Activated naive CD4-positive, alpha-beta T cell treated with anti-CD3 and anti-CD28 coated beads, Interleukin-2, amount 50 U/mL, for 24 hours (primary cell): ENCODE results near the gene ARL8A.
"Not testable (repeated sequence)": the region's sequence is repeated elsewhere in the genome, so short reads cannot be mapped to it uniquely, and the experiment has no call there.

Experiments used
- H3K27ac Mint-ChIP-seq: one replicate; pipeline ENCODE4 v1.8.0; 2021; ENCODE audit warnings: mild to moderate bottlenecking, mixed read lengths
- H3K27me3 Mint-ChIP-seq: one replicate; pipeline ENCODE4 v1.8.0; 2021; ENCODE audit warnings: mixed read lengths
- H3K36me3 Mint-ChIP-seq: one replicate; pipeline ENCODE4 v1.8.0; 2021; ENCODE audit warnings: mixed read lengths
- H3K4me1 Mint-ChIP-seq: one replicate; pipeline ENCODE4 v1.8.0; 2021; ENCODE audit warnings: mixed read lengths
- H3K4me3 Mint-ChIP-seq: one replicate; pipeline ENCODE4 v1.8.0; 2021; ENCODE audit warnings: mild to moderate bottlenecking, mixed read lengths
- H3K9me3 Mint-ChIP-seq: one replicate; pipeline ENCODE4 v1.8.0; 2021; ENCODE audit warnings: mixed read lengths

ARL8A gene

GRCh38 chr1:202123336-202123813 is 21.2 kb downstream of the ARL8A start:
- Mint-ChIP-seq H3K4me3 (no peak overlapping the region), H3K36me3 (no peaks in the 10 kb centered on the region), H3K4me1 (no peaks in the 10 kb centered on the region), H3K27me3 (peaks cover 2% of the 10 kb centered on the region), H3K27ac (no peak overlapping the region), H3K9me3 (no peaks in the 10 kb centered on the region)

- no peak within 1 kb of the TSS for H3K27ac Mint-ChIP-seq
- H3K4me3 Mint-ChIP-seq, result no peak within 1 kb of the TSS
- H3K9me3 Mint-ChIP-seq, result no peaks in the 10 kb centered on the region
- H3K27me3 Mint-ChIP-seq, result peaks cover 2% of the 10 kb centered on the region
- H3K4me1 Mint-ChIP-seq, result no peaks in the 10 kb centered on the region
- no peaks in the 10 kb centered on the region for H3K36me3 Mint-ChIP-seq
These were observed 21.8 kb downstream of the ARL8A start, which contains the start of gene GPR37L1 for GRCh38 chr1:202122639-202123335. GPR37L1 (plus strand) TSS chr1:202122917; CDS start chr1:202122964, 47 bp downstream.

GRCh38 chr1:202121006-202121405 is 23.5 kb downstream of the ARL8A start:
- no peak overlapping the region for H3K27ac Mint-ChIP-seq
- H3K36me3 Mint-ChIP-seq, result no peaks in the 10 kb centered on the region
- no peaks in the 10 kb centered on the region for H3K4me1 Mint-ChIP-seq
- H3K4me3 Mint-ChIP-seq, result no peak overlapping the region
- no peaks in the 10 kb centered on the region for H3K27me3 Mint-ChIP-seq
- no peaks in the 10 kb centered on the region for H3K9me3 Mint-ChIP-seq

- H3K36me3 Mint-ChIP-seq, result no peaks in the 10 kb centered on the region
- H3K27me3 Mint-ChIP-seq, result peaks cover 2% of the 10 kb centered on the region
- H3K27ac Mint-ChIP-seq, result no peak overlapping the region
- H3K4me1 Mint-ChIP-seq, result no peaks in the 10 kb centered on the region
- no peaks in the 10 kb centered on the region for H3K9me3 Mint-ChIP-seq
- H3K4me3 Mint-ChIP-seq, result no peak overlapping the region
These were observed 26.6 kb downstream of the ARL8A start for GRCh38 chr1:202117898-202118371.

- Mint-ChIP-seq H3K36me3 (no peaks in the 10 kb centered on the region), H3K9me3 (no peaks in the 10 kb centered on the region), H3K4me1 (no peaks in the 10 kb centered on the region), H3K27me3 (peaks cover 2% of the 10 kb centered on the region), H3K4me3 (no peak overlapping the region), H3K27ac (no peak overlapping the region)
These were observed 28.2 kb downstream of the ARL8A start for GRCh38 chr1:202116287-202116686.

GRCh38 chr1:202113690-202114300 is 30.7 kb downstream of the ARL8A start:
- H3K4me1 Mint-ChIP-seq, result no peaks in the 10 kb centered on the region
- H3K4me3 Mint-ChIP-seq, result no peak overlapping the region
- H3K9me3 Mint-ChIP-seq, result no peaks in the 10 kb centered on the region
- peaks cover 2% of the 10 kb centered on the region for H3K27me3 Mint-ChIP-seq
- H3K36me3 Mint-ChIP-seq, result no peaks in the 10 kb centered on the region
- no peak overlapping the region for H3K27ac Mint-ChIP-seq

- no peaks in the 10 kb centered on the region for H3K36me3 Mint-ChIP-seq
- H3K9me3 Mint-ChIP-seq, result no peaks in the 10 kb centered on the region
- no peaks in the 10 kb centered on the region for H3K4me1 Mint-ChIP-seq
- H3K27ac Mint-ChIP-seq, result no peak overlapping the region
- no peak overlapping the region for H3K4me3 Mint-ChIP-seq
- peaks cover 2% of the 10 kb centered on the region for H3K27me3 Mint-ChIP-seq
These were observed 31.5 kb downstream of the ARL8A start for GRCh38 chr1:202112859-202113689.

- H3K4me3 Mint-ChIP-seq, H3K27me3 Mint-ChIP-seq, H3K27ac Mint-ChIP-seq, H3K36me3 Mint-ChIP-seq, H3K9me3 Mint-ChIP-seq, H3K4me1 Mint-ChIP-seq: not testable (repeated sequence)
These were observed 32.9 kb downstream of the ARL8A start for GRCh38 chr1:202111589-202111988.

- Mint-ChIP-seq H3K9me3 (no peaks in the 10 kb centered on the region), H3K27me3 (peaks cover 2% of the 10 kb centered on the region), H3K4me1 (no peaks in the 10 kb centered on the region), H3K36me3 (no peaks in the 10 kb centered on the region), H3K4me3 (no peak overlapping the region), H3K27ac (no peak overlapping the region)
These were observed 33.6 kb downstream of the ARL8A start for GRCh38 chr1:202110977-202111376.

GRCh38 chr1:202107801-202108731 is 36.5 kb downstream of the ARL8A start:
- no peaks in the 10 kb centered on the region for H3K4me1 Mint-ChIP-seq
- no peak overlapping the region for H3K27ac Mint-ChIP-seq
- H3K27me3 Mint-ChIP-seq, result peaks cover under 1% of the 10 kb centered on the region
- no peak overlapping the region for H3K4me3 Mint-ChIP-seq
- no peaks in the 10 kb centered on the region for H3K9me3 Mint-ChIP-seq
- no peaks in the 10 kb centered on the region for H3K36me3 Mint-ChIP-seq

- no peaks in the 10 kb centered on the region for H3K9me3 Mint-ChIP-seq
- no peaks in the 10 kb centered on the region for H3K4me1 Mint-ChIP-seq
- H3K4me3 Mint-ChIP-seq, result no peak overlapping the region
- no peaks in the 10 kb centered on the region for H3K36me3 Mint-ChIP-seq
- no peaks in the 10 kb centered on the region for H3K27me3 Mint-ChIP-seq
- no peak overlapping the region for H3K27ac Mint-ChIP-seq
These were observed 37.2 kb downstream of the ARL8A start for GRCh38 chr1:202107321-202107761.

GRCh38 chr1:202106340-202107254 is 37.9 kb downstream of the ARL8A start:
- H3K9me3 Mint-ChIP-seq, result no peaks in the 10 kb centered on the region
- H3K4me1 Mint-ChIP-seq, result no peaks in the 10 kb centered on the region
- no peaks in the 10 kb centered on the region for H3K36me3 Mint-ChIP-seq
- no peak overlapping the region for H3K27ac Mint-ChIP-seq
- H3K27me3 Mint-ChIP-seq, result no peaks in the 10 kb centered on the region
- H3K4me3 Mint-ChIP-seq, result no peak overlapping the region

- H3K4me3 Mint-ChIP-seq, result no peak overlapping the region
These were observed 38.8 kb downstream of the ARL8A start for GRCh38 chr1:202105571-202106339.

More at GRCh38 chr1:202105571-202106339, 38.8 kb downstream of the ARL8A start:
- H3K9me3 Mint-ChIP-seq, result no peaks in the 10 kb centered on the region
- no peak overlapping the region for H3K27ac Mint-ChIP-seq
- H3K27me3 Mint-ChIP-seq, result no peaks in the 10 kb centered on the region
- H3K4me1 Mint-ChIP-seq, result no peaks in the 10 kb centered on the region
- H3K36me3 Mint-ChIP-seq, result no peaks in the 10 kb centered on the region
